Neuronal stem cell (in vitro differentiated cells): ENCODE data around the gene CFL2.

ENCODE experiments used
- DNase-seq: peaks from one replicate; pipeline ENCODE4 v3.0.0-alpha.2; 2013; ENCODE audit warnings: low spot score
- H2AFZ ChIP-seq: one replicate; pipeline ENCODE4 v1.6.1; 2013; ENCODE audit warnings: mild to moderate bottlenecking, low read length, inconsistent platforms
- H2AK5ac ChIP-seq: 2 replicates; pipeline ENCODE4 v1.6.1; 2013; ENCODE audit warnings: low read depth, mild to moderate bottlenecking, inconsistent platforms, low read length, moderate library complexity, mixed read lengths
- H2BK120ac ChIP-seq: 2 replicates; pipeline ENCODE4 v1.6.1; 2013; ENCODE audit warnings: low read depth, mild to moderate bottlenecking, inconsistent platforms, low read length, moderate library complexity, mixed read lengths
- H2BK12ac ChIP-seq: one replicate; pipeline ENCODE4 v1.6.1; 2013; ENCODE audit warnings: low read length, inconsistent platforms
- H2BK15ac ChIP-seq: 2 replicates; pipeline ENCODE4 v1.6.1; 2013; ENCODE audit warnings: mild to moderate bottlenecking, low read length, inconsistent platforms, mixed read lengths
- H2BK5ac ChIP-seq: one replicate; pipeline ENCODE4 v1.6.1; 2013; ENCODE audit warnings: inconsistent platforms, mild to moderate bottlenecking, low read length, moderate library complexity
- H3K14ac ChIP-seq: one replicate; pipeline ENCODE4 v1.6.1; 2013; ENCODE audit warnings: low read length, inconsistent platforms
- H3K18ac ChIP-seq: 2 replicates; pipeline ENCODE4 v1.6.1; 2013; ENCODE audit warnings: low read length, inconsistent platforms
- H3K23ac ChIP-seq: 2 replicates; pipeline ENCODE4 v1.6.1; 2013; ENCODE audit warnings: low read depth, mild to moderate bottlenecking, mixed read lengths, low read length, inconsistent platforms; ENCODE audit not compliant: poor library complexity
- H3K27ac ChIP-seq: replicated peaks from 3 replicates; pipeline ENCODE4 v1.5.1; 2013; ENCODE audit warnings: low read length, inconsistent platforms
- H3K27me3 ChIP-seq, 3 experiments: 2 replicates each; pipeline ENCODE4 v1.6.1; 2013; ENCODE audit warnings: low read length in 3 of 3, mild to moderate bottlenecking in 2 of 3, inconsistent platforms in 1 of 3, low read depth in 1 of 3, mixed read lengths in 1 of 3, moderate library complexity in 1 of 3; ENCODE audit not compliant: control insufficient read depth in 3 of 3, insufficient read depth in 3 of 3
- H3K36me3 ChIP-seq, 2 donors: replicated peaks in 1 of 2; 2 replicates each; pipeline ENCODE4 v1.6.1; 2013; ENCODE audit warnings: low read length in 2 of 2; ENCODE audit not compliant: control insufficient read depth in 2 of 2, insufficient read depth in 2 of 2
- H3K4ac ChIP-seq: 2 replicates; pipeline ENCODE4 v1.6.1; 2013; ENCODE audit warnings: inconsistent platforms, mild to moderate bottlenecking, low read length, moderate library complexity
- H3K4me1 ChIP-seq, 2 donors: 1 replicate in 1 of 2; 2 replicates in 1 of 2; pipeline ENCODE4 v1.6.1; 2013; ENCODE audit warnings: low read length in 2 of 2, low read depth in 1 of 2; ENCODE audit not compliant: control insufficient read depth in 2 of 2, insufficient read depth in 1 of 2
- H3K4me2 ChIP-seq: one replicate; pipeline ENCODE4 v1.6.1; 2013; ENCODE audit warnings: mild to moderate bottlenecking, low read length, inconsistent platforms; ENCODE audit not compliant: insufficient read depth, poor library complexity, severe bottlenecking
- H3K4me3 ChIP-seq, 2 donors: 2 replicates each; pipeline ENCODE4 v1.5.1; 2013; ENCODE audit warnings: low read length in 2 of 2, mild to moderate bottlenecking in 2 of 2, inconsistent platforms in 1 of 2, moderate library complexity in 1 of 2
- H3K79me1 ChIP-seq: one replicate; pipeline ENCODE4 v1.6.1; 2013; ENCODE audit warnings: low read depth, mild to moderate bottlenecking, inconsistent platforms, low read length, moderate library complexity
- H3K9ac ChIP-seq: one replicate; pipeline ENCODE4 v1.6.1; 2013; ENCODE audit warnings: mild to moderate bottlenecking, low read depth, low read length, inconsistent platforms; ENCODE audit not compliant: poor library complexity
- H3K9me3 ChIP-seq, 2 donors: replicated peaks in 1 of 2; 2 replicates each; pipeline versions ENCODE3 to v1.6.1; 2013; ENCODE audit warnings: low read length in 2 of 2, mild to moderate bottlenecking in 2 of 2, inconsistent platforms in 1 of 2, low read depth in 1 of 2, mixed read lengths in 1 of 2, moderate library complexity in 1 of 2; ENCODE audit not compliant: control insufficient read depth in 2 of 2, insufficient read depth in 1 of 2
- H4K8ac ChIP-seq: one replicate; pipeline ENCODE4 v1.6.1; 2013; ENCODE audit warnings: low read depth, mild to moderate bottlenecking, inconsistent platforms, low read length, moderate library complexity
- H4K91ac ChIP-seq: one replicate; pipeline ENCODE4 v1.6.1; 2013; ENCODE audit warnings: low read length, low read depth, mild to moderate bottlenecking, inconsistent platforms; ENCODE audit not compliant: poor library complexity
- WGBS, 2 donors: extraction: QIAGEN DNeasy Blood & Tissue Kit; methylation state at CpG; one replicate each; pipeline ENCODE4 v1.1.7; 2013; ENCODE audit warnings: missing lambda C conversion rate in 2 of 2, mixed read lengths in 1 of 2; ENCODE audit not compliant: insufficient read length in 2 of 2, insufficient replicate concordance in 1 of 2; ENCODE audit errors: extremely low coverage in 2 of 2; 5-methylcytosine and 5-hydroxymethylcytosine counted together

CFL2 gene

DNA sequence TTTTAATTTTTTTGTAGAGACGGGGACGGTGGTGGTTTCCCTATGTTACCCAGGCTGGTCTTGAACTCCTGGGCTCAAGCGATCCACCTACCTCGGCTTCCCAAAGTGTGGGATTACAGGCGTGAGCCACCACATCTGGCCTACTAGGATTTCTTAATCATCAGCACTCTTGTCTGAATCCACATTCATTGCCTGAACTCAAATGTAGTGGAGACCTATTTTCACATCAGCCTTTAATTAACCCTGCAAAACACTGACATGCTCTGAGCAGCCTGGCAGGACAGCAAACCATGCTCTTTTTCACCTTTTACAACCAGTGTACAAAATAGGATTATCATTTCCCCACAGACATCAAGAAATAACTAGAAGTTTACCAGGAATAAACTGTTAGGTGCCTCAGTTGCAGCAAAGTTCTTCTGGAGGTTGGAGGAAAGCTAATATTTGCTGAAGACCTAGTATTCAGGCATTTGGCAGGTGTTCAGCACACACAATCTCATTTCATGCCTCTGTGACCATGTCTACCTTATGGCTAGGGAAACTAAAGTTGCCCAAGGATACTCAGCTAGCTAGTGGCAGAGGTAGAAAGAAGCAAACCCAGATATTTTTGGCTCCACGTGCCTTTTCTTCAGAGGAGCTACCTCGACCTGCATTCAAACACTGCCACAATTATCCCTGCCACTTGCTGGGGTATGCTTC is 37.7 kb downstream of the CFL2 start:
- Histone ChIP-seq H4K8ac (no peak overlapping the region), H2BK5ac (no peak overlapping the region), H2BK120ac (no peak overlapping the region), H2AFZ (no peak overlapping the region), H3K4me3 (no peak overlapping the region), H2AK5ac (no peak overlapping the region), H3K4ac (no peak overlapping the region), H3K9me3 (no peaks in the 10 kb centered on the region), H3K18ac (no peak overlapping the region), H3K4me2 (no peak overlapping the region), H3K27me3 (no peaks in the 10 kb centered on the region), H3K9ac (no peak overlapping the region), H3K36me3 (no peaks in the 10 kb centered on the region), H3K14ac (no peak overlapping the region), H2BK15ac (no peak overlapping the region), H3K23ac (no peak overlapping the region), H4K91ac (no peak overlapping the region), H3K4me1 (peaks cover 3 to 7% of the 10 kb centered on the region in 2 donors), H3K79me1 (no peaks in the 10 kb centered on the region), H2BK12ac (no peak overlapping the region), H3K27ac (no peak overlapping the region)
- DNase-seq, result no peak
- WGBS, 2 donors, result no CpG with 5 or more reads among the region's 7 CpGs

DNA sequence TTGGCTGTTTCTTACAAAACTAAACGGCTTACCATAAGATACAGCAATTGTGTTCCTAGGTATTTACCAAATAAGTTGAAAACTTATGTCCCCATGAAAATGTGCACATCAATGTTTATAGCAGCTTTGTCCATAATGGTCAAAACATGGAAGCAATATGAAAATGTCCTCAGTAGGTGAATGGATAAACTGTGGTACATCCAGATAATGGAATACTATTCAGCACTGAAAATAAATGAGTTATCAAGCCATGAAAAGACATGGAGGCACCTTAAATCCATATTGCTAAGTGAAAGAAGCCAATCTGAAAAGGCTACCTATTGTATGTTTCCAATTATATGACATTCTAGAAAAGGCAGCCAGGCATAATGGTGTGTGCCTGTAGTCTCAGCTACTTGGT is 40.7 kb downstream of the CFL2 start:
- Histone ChIP-seq H2BK120ac (no peak overlapping the region), H3K79me1 (no peaks in the 10 kb centered on the region), H3K9ac (no peak overlapping the region), H3K14ac (no peak overlapping the region), H3K23ac (no peak overlapping the region), H2BK5ac (no peak overlapping the region), H3K4me3 (no peak overlapping the region), H3K27ac (no peak overlapping the region), H3K18ac (no peak overlapping the region), H3K36me3 (no peaks in the 10 kb centered on the region), H4K91ac (no peak overlapping the region), H4K8ac (no peak overlapping the region), H3K4me1 (peaks cover 3 to 7% of the 10 kb centered on the region in 2 donors), H2AFZ (no peak overlapping the region), H3K9me3 (no peaks in the 10 kb centered on the region), H3K4me2 (no peak overlapping the region), H3K4ac (no peak overlapping the region), H2BK15ac (no peak overlapping the region), H3K27me3 (no peaks in the 10 kb centered on the region), H2AK5ac (no peak overlapping the region), H2BK12ac (no peak overlapping the region)
- no peak for DNase-seq
- WGBS, 2 donors, result no CpG with 5 or more reads among the region's 1 CpG

- Histone ChIP-seq H3K79me1 (no peaks in the 10 kb centered on the region), H4K91ac (no peak overlapping the region), H2BK5ac (no peak overlapping the region), H2AK5ac (no peak overlapping the region), H3K23ac (no peak overlapping the region), H2AFZ (no peak overlapping the region), H2BK15ac (no peak overlapping the region), H3K18ac (no peak overlapping the region), H3K9ac (no peak overlapping the region), H3K36me3 (no peaks in the 10 kb centered on the region), H3K14ac (no peak overlapping the region), H2BK120ac (no peak overlapping the region), H3K4me1 (no peaks in the 10 kb centered on the region), H3K4me3 (no peak overlapping the region), H3K27ac (no peak overlapping the region), H3K4me2 (no peak overlapping the region), H3K4ac (no peak overlapping the region), H3K27me3 (no peaks in the 10 kb centered on the region), H3K9me3 (no peaks in the 10 kb centered on the region), H2BK12ac (no peak overlapping the region), H4K8ac (no peak overlapping the region)
- DNase-seq, result no peak
- WGBS, 2 donors, result no CpG with 5 or more reads among the region's 6 CpGs
Measured at GRCh38 chr14:34671716-34672115, 42.7 kb downstream of the CFL2 start.

DNA sequence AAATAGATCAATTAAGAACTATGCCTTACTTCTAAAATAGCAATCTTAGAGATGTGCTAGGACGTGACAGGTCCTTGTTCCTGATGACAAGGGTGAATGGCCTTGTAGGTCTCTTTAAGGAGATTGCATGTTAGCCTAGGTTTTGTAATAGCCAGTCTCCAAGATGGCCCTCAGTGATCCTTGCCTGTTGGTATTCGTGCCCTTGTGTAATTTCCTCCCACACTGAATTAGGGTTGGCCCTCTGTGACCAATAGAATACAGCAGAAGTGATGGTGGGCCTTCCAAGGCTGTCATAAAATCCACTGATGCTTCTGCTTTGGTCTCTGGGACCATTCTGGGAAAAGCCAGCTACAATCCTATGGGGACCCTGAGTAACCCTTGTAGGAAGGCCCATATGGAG is 46.3 kb downstream of the CFL2 start:
- H3K27me3 ChIP-seq, result no peaks in the 10 kb centered on the region
- H3K23ac ChIP-seq, result no peak overlapping the region
- H3K9me3 ChIP-seq, result no peaks in the 10 kb centered on the region
- no peak overlapping the region for H2BK120ac ChIP-seq
- H3K79me1 ChIP-seq, result no peaks in the 10 kb centered on the region
- no peaks in the 10 kb centered on the region for H3K4me1 ChIP-seq
- no peak overlapping the region for H3K4me2 ChIP-seq
- H2BK15ac ChIP-seq, result no peak overlapping the region
- WGBS, 2 donors, result no CpG with 5 or more reads among the region's 2 CpGs
- no peak overlapping the region for H2AK5ac ChIP-seq
- H4K8ac ChIP-seq, result no peak overlapping the region
- no peak for DNase-seq
- H3K4me3 ChIP-seq, result no peak overlapping the region
- no peak overlapping the region for H3K27ac ChIP-seq
- no peak overlapping the region for H3K18ac ChIP-seq
- no peak overlapping the region for H2BK5ac ChIP-seq
- no peaks in the 10 kb centered on the region for H3K36me3 ChIP-seq
- H3K4ac ChIP-seq, result no peak overlapping the region
- no peak overlapping the region for H3K9ac ChIP-seq
- H2BK12ac ChIP-seq, result no peak overlapping the region
- H2AFZ ChIP-seq, result no peak overlapping the region
- no peak overlapping the region for H3K14ac ChIP-seq
- no peak overlapping the region for H4K91ac ChIP-seq
